ENCODE measurements around the gene DPEP3. TPM values are rescaled to one million over a fixed set of nuclear protein-coding genes. Genes with fewer than 3 reads are reported as not detected.

The DPEP3 gene
- polyA plus RNA-seq, 3 donors, result 0.20 to 1.8 (median 0.25) TPM

DNA sequence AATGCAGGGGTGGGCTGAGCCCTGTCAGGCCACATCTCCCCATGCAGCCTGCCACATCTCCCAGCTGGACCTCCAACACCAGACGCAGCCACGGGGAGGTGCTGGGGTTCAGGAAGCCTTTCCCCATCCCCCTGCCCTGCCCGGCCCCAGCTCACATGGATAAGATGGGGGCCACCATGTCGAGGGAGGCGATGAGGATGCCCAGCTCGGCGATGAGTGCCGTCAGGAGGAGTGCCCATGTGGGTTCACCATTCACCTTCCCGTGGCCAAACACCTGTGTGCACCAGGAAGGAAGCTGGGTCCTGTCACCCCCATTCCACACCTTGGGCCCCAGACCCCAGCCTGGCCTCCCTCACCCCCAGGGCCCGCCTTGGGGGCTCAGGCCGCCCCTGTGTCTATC lies 30.7 kb downstream of the DPEP3 start:
- peaks cover 88 to 94% of the 10 kb centered on the region in 2 donors for H3K36me3 ChIP-seq (replicated peaks in 1 of 2; ENCODE audit: control insufficient read depth in 1 of 2, insufficient read depth in 2 of 2, low read length in 2 of 2)
- H3K4me1 Mint-ChIP-seq, result no peaks in the 10 kb centered on the region
- no peak for DNase-seq
- H2AFZ ChIP-seq (ENCODE audit: insufficient read depth, low read depth, low read length, poor library complexity, severe bottlenecking), result no peak overlapping the region
- no peak overlapping the region for H3K27ac ChIP-seq (ENCODE audit: low read depth in 1 of 2, low read length in 2 of 2)
- no peaks in the 10 kb centered on the region for H3K9me3 ChIP-seq (replicated peaks in 1 of 2; ENCODE audit: control insufficient read depth in 1 of 2, insufficient read depth in 1 of 2, low read length in 2 of 2)
- TF ChIP-seq, protein P1, sequence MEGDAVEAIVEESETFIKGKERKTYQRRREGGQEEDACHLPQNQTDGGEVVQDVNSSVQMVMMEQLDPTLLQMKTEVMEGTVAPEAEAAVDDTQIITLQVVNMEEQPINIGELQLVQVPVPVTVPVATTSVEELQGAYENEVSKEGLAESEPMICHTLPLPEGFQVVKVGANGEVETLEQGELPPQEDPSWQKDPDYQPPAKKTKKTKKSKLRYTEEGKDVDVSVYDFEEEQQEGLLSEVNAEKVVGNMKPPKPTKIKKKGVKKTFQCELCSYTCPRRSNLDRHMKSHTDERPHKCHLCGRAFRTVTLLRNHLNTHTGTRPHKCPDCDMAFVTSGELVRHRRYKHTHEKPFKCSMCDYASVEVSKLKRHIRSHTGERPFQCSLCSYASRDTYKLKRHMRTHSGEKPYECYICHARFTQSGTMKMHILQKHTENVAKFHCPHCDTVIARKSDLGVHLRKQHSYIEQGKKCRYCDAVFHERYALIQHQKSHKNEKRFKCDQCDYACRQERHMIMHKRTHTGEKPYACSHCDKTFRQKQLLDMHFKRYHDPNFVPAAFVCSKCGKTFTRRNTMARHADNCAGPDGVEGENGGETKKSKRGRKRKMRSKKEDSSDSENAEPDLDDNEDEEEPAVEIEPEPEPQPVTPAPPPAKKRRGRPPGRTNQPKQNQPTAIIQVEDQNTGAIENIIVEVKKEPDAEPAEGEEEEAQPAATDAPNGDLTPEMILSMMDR (IDR thresholded peaks at IDR 0.05), result no peak
- no peak overlapping the region for H3K9ac ChIP-seq (ENCODE audit: insufficient read depth, low read length, poor library complexity, severe bottlenecking)
- H3K79me2 ChIP-seq (ENCODE audit: insufficient read depth, low read length), result no peaks in the 10 kb centered on the region
- peaks cover 64 to 91% of the 10 kb centered on the region in 2 donors for H3K36me3 Mint-ChIP-seq
- no peak overlapping the region for H3K4me3 Mint-ChIP-seq
- peaks cover 0 to 2% (median 0%) of the 10 kb centered on the region in 3 donors for H3K27me3 Mint-ChIP-seq (ENCODE audit: low read depth in 3 of 3)
- intact Hi-C loops (cut with micrococcal nuclease), result no loop called here
- H3K4me3 ChIP-seq (replicated peaks in 1 of 3; ENCODE audit: low read depth in 2 of 3, low read length in 3 of 3), result no peak overlapping the region
- H3K4me1 ChIP-seq (ENCODE audit: control insufficient read depth in 1 of 2, insufficient read depth in 2 of 2, low read length in 2 of 2), result no peaks in the 10 kb centered on the region
- no peaks in the 10 kb centered on the region for H4K20me1 ChIP-seq (ENCODE audit: insufficient read depth, low read length)
- 99% methylated on average over 9 of the region's 11 CpGs for WGBS (ENCODE audit: insufficient coverage)
- no peaks in the 10 kb centered on the region for H3K9me3 Mint-ChIP-seq
- no peak overlapping the region for H3K4me2 ChIP-seq (replicated peaks; ENCODE audit: extremely low read depth, low read length, poor library complexity, severe bottlenecking)
- no peak overlapping the region for H3K27ac Mint-ChIP-seq
- no peaks in the 10 kb centered on the region for H3K27me3 ChIP-seq (ENCODE audit: control insufficient read depth in 2 of 2, insufficient read depth in 2 of 2, low read length in 2 of 2)

DNA sequence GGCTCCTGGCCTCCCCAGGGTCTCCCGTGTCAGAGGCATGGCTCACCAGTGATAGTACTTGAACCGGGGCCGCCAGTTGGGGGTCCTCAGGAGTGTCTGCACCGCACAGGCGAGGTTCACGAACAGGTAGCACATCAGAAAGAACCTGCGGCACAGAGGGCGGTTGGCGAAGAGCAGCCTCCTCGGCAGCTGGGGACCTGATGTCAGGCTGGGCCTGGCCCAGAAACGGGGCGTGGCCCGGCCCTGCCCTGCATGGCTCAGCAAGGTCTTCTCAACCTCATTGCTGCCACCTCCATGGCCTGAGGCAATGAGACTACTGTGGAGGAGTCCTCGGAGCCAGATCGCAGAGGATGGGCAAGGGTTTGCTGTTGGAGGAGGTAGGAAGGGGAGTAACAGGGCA lies 32.3 kb downstream of the DPEP3 start:
- peaks cover 85 to 93% of the 10 kb centered on the region in 2 donors for H3K36me3 ChIP-seq (replicated peaks in 1 of 2; ENCODE audit: control insufficient read depth in 1 of 2, insufficient read depth in 2 of 2, low read length in 2 of 2)
- H3K4me3 ChIP-seq (replicated peaks in 1 of 3; ENCODE audit: low read depth in 2 of 3, low read length in 3 of 3), result no peak overlapping the region
- TF ChIP-seq, protein P1 (IDR thresholded peaks at IDR 0.05), result no peak
- Mint-ChIP-seq H3K27me3 (ENCODE audit: low read depth in 3 of 3) (peaks cover 0 to 2% (median 0%) of the 10 kb centered on the region in 3 donors), H3K4me3 (no peak overlapping the region), H3K4me1 (no peaks in the 10 kb centered on the region), H3K27ac (no peak overlapping the region), H3K9me3 (no peaks in the 10 kb centered on the region), H3K36me3 (peaks cover 58 to 93% of the 10 kb centered on the region in 2 donors)
- H3K79me2 ChIP-seq (ENCODE audit: insufficient read depth, low read length), result no peaks in the 10 kb centered on the region
- H3K4me2 ChIP-seq (replicated peaks; ENCODE audit: extremely low read depth, low read length, poor library complexity, severe bottlenecking), result no peak overlapping the region
- no peak overlapping the region for H3K27ac ChIP-seq (ENCODE audit: low read depth in 1 of 2, low read length in 2 of 2)
- 95% methylated on average over 11 of the region's 15 CpGs for WGBS (ENCODE audit: insufficient coverage)
- no peak for DNase-seq
- H3K9me3 ChIP-seq (replicated peaks in 1 of 2; ENCODE audit: control insufficient read depth in 1 of 2, insufficient read depth in 1 of 2, low read length in 2 of 2), result no peaks in the 10 kb centered on the region
- H2AFZ ChIP-seq (ENCODE audit: insufficient read depth, low read depth, low read length, poor library complexity, severe bottlenecking), result no peak overlapping the region
- no peaks in the 10 kb centered on the region for H4K20me1 ChIP-seq (ENCODE audit: insufficient read depth, low read length)
- intact Hi-C loops (cut with micrococcal nuclease), result no loop called here
- no peak overlapping the region for H3K9ac ChIP-seq (ENCODE audit: insufficient read depth, low read length, poor library complexity, severe bottlenecking)
- no peaks in the 10 kb centered on the region for H3K27me3 ChIP-seq (ENCODE audit: control insufficient read depth in 2 of 2, insufficient read depth in 2 of 2, low read length in 2 of 2)
- no peaks in the 10 kb centered on the region for H3K4me1 ChIP-seq (ENCODE audit: control insufficient read depth in 1 of 2, insufficient read depth in 2 of 2, low read length in 2 of 2)

Measured in CD14-positive monocyte (primary cell).